ENCODE results near the gene DDX21.

DDX21 gene

DNA sequence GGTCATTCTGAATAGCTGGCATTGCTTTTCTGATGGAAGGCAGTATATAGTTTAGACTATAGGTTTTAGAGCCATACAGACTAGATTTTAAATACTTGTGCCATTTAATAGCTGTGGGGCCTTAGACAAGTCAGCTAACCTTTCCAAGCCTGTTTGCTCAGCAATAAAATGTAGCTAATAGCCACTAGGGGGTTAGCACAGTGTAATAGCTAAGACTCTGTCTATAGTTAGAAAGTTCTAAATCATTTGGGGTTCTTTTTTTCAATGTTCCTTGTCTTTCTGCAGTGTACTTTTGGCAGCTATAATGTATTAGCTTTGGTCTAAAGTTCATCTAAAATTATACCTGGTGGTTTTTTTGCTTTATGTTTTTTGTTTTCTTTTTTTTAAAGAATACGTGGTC is 25.1 kb downstream of the DDX21 start (continued):
- TF ChIP-seq, protein P1, sequence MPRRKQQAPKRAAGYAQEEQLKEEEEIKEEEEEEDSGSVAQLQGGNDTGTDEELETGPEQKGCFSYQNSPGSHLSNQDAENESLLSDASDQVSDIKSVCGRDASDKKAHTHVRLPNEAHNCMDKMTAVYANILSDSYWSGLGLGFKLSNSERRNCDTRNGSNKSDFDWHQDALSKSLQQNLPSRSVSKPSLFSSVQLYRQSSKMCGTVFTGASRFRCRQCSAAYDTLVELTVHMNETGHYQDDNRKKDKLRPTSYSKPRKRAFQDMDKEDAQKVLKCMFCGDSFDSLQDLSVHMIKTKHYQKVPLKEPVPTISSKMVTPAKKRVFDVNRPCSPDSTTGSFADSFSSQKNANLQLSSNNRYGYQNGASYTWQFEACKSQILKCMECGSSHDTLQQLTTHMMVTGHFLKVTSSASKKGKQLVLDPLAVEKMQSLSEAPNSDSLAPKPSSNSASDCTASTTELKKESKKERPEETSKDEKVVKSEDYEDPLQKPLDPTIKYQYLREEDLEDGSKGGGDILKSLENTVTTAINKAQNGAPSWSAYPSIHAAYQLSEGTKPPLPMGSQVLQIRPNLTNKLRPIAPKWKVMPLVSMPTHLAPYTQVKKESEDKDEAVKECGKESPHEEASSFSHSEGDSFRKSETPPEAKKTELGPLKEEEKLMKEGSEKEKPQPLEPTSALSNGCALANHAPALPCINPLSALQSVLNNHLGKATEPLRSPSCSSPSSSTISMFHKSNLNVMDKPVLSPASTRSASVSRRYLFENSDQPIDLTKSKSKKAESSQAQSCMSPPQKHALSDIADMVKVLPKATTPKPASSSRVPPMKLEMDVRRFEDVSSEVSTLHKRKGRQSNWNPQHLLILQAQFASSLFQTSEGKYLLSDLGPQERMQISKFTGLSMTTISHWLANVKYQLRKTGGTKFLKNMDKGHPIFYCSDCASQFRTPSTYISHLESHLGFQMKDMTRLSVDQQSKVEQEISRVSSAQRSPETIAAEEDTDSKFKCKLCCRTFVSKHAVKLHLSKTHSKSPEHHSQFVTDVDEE (CRISPR knock-in tag; IDR thresholded peaks at IDR 0.05) = no peak
- no peak for TF ChIP-seq RARB (CRISPR knock-in tag; IDR thresholded peaks at IDR 0.05)
- TF ChIP-seq ISL1 (CRISPR knock-in tag; IDR thresholded peaks at IDR 0.05) = no peak
- no peak for TF ChIP-seq ZNF8 (CRISPR knock-in tag; IDR thresholded peaks at IDR 0.05)
- TF ChIP-seq ZNF565 (CRISPR knock-in tag; conservative IDR thresholded peaks at IDR 0.05; ENCODE audit: low read depth) = no peak

DNA sequence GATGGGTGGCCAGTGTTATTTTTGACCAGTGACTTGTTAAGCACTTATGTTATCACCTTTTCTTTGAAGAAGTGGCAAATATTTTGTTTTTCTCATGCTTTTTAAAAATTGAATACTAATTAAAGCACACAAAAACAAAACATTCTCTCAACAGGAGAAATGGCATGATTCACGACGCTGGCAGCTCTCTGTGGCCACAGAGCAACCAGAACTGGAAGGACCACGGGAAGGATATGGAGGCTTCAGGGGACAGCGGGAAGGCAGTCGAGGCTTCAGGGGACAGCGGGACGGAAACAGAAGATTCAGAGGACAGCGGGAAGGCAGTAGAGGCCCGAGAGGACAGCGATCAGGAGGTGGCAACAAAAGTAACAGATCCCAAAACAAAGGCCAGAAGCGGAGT is 26.4 kb downstream of the DDX21 start:
- ATAC-seq = no peak
- TF ChIP-seq, protein P2, sequence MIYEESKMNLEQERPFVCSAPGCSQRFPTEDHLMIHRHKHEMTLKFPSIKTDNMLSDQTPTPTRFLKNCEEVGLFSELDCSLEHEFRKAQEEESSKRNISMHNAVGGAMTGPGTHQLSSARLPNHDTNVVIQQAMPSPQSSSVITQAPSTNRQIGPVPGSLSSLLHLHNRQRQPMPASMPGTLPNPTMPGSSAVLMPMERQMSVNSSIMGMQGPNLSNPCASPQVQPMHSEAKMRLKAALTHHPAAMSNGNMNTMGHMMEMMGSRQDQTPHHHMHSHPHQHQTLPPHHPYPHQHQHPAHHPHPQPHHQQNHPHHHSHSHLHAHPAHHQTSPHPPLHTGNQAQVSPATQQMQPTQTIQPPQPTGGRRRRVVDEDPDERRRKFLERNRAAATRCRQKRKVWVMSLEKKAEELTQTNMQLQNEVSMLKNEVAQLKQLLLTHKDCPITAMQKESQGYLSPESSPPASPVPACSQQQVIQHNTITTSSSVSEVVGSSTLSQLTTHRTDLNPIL (CRISPR knock-in tag; IDR thresholded peaks at IDR 0.05; ENCODE audit: low read depth) = no peak
- TF ChIP-seq, protein P3, sequence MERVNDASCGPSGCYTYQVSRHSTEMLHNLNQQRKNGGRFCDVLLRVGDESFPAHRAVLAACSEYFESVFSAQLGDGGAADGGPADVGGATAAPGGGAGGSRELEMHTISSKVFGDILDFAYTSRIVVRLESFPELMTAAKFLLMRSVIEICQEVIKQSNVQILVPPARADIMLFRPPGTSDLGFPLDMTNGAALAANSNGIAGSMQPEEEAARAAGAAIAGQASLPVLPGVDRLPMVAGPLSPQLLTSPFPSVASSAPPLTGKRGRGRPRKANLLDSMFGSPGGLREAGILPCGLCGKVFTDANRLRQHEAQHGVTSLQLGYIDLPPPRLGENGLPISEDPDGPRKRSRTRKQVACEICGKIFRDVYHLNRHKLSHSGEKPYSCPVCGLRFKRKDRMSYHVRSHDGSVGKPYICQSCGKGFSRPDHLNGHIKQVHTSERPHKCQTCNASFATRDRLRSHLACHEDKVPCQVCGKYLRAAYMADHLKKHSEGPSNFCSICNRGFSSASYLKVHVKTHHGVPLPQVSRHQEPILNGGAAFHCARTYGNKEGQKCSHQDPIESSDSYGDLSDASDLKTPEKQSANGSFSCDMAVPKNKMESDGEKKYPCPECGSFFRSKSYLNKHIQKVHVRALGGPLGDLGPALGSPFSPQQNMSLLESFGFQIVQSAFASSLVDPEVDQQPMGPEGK (CRISPR knock-in tag; IDR thresholded peaks at IDR 0.05; ENCODE audit: borderline replicate concordance) = no peak

DNA sequence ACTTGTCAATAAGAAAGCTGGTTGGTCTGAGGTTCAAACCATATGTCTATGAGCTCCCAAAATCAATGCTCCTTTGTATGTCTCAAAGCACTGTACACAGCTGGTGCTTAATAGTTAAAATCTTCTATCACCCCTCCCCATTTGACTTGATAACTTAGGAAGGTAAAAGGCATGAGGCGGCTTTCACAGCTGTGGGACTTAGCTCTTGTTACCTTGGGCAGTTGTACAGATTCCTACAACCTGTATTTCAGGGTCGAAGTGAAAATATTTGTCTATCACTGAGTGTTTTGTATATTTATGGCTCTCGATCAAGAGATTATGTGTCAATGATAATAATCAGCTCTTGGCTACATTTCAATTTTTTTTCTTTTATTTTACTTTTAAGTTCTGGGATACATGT is 31.6 kb downstream of the DDX21 start:
- no peak for TF ChIP-seq ZNF70 (CRISPR knock-in tag; IDR thresholded peaks at IDR 0.05)

DNA sequence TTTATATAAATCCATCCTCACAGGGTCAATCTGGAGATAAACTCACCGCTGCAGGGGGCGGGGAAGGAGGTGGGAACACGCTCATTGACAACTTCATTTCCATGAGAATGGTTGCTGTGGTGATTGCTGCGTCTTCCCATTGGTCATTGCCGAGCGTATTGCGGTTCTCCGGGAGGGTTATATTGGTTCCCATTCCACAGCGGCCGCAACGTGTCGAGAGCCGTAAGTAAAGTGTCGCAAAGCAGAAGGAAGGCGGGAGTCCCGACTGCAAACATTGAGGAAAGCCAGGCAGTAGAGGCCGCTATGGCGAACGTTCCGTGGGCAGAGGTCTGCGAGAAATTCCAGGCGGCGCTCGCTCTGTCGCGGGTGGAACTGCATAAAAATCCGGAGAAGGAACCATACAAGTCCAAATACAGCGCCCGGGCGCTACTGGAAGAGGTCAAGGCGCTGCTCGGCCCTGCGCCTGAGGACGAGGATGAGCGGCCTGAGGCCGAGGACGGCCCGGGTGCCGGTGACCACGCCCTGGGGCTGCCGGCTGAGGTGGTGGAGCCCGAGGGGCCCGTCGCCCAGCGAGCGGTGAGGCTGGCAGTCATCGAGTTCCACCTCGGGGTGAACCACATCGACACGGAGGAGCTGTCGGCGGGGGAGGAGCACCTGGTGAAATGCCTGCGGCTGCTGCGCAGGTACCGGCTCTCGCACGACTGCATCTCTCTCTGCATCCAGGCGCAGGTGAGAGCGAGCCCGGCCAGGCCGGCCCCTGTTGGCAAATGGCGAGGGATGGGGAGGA is 32.8 kb downstream of the DDX21 start, which contains the start of gene KIFBP:
Gene KIFBP (plus strand): TSS at position 274 of the 787 bp plus-strand sequence. CDS start 30 bp downstream, at position 304.
- peak; percentile 92 for ATAC-seq
- TF ChIP-seq, protein P4, sequence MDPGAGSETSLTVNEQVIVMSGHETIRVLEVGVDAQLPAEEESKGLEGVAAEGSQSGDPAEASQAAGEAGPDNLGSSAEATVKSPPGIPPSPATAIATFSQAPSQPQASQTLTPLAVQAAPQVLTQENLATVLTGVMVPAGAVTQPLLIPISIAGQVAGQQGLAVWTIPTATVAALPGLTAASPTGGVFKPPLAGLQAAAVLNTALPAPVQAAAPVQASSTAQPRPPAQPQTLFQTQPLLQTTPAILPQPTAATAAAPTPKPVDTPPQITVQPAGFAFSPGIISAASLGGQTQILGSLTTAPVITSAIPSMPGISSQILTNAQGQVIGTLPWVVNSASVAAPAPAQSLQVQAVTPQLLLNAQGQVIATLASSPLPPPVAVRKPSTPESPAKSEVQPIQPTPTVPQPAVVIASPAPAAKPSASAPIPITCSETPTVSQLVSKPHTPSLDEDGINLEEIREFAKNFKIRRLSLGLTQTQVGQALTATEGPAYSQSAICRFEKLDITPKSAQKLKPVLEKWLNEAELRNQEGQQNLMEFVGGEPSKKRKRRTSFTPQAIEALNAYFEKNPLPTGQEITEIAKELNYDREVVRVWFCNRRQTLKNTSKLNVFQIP (CRISPR knock-in tag; IDR thresholded peaks at IDR 0.05; ENCODE audit: borderline replicate concordance, low read depth) = 0 out of 2 replicates have a peak, but pooled peaks have one; percentile 62
- TF ChIP-seq ESRRG (CRISPR knock-in tag; IDR thresholded peaks at IDR 0.05) (no peak), OSR1 (CRISPR knock-in tag; IDR thresholded peaks at IDR 0.05) (no peak)

More for the DNA sequence above, 31.6 kb downstream of the DDX21 start:
- no peak for ATAC-seq

DNA sequence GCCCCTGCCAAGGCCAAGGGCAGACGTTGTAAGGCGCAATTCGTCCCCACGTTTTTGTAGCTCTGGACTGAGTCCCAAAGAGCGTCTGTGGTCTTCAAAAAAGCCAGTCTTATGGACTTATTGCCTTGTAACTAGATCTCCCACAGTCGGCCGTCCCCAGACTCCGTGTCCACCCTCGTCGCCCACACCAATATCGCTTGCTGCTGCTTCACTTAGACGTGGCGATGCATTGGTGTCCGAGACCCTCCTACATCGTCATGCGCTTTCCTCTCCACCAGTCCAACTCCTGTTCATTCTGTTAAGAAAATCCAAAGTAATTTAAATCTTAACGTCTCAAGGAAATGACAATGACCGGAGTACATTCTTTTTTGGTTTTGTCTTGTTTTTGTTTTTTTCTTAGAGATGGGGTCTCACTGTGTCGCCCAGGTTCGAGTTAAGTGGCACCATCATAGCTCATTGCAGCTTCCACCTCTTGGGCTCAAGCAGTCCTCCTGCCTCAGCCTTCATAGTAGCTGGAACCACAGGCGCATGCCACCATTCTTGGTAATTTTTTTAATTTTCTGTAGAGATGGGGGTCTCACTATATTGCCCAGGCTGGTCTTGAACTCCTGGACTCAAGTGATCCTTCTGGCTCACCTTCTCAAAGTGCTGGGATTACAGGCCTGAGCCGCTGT is 33.5 kb downstream of the DDX21 start:
- TF ChIP-seq, protein P4 (CRISPR knock-in tag; IDR thresholded peaks at IDR 0.05; ENCODE audit: borderline replicate concordance, low read depth) = no peak
- TF ChIP-seq BACH2 (CRISPR knock-in tag; IDR thresholded peaks at IDR 0.05; ENCODE audit: borderline replicate concordance) = no peak
- TF ChIP-seq GLIS3 (CRISPR knock-in tag; IDR thresholded peaks at IDR 0.05) = no peak
- TF ChIP-seq, protein P5, sequence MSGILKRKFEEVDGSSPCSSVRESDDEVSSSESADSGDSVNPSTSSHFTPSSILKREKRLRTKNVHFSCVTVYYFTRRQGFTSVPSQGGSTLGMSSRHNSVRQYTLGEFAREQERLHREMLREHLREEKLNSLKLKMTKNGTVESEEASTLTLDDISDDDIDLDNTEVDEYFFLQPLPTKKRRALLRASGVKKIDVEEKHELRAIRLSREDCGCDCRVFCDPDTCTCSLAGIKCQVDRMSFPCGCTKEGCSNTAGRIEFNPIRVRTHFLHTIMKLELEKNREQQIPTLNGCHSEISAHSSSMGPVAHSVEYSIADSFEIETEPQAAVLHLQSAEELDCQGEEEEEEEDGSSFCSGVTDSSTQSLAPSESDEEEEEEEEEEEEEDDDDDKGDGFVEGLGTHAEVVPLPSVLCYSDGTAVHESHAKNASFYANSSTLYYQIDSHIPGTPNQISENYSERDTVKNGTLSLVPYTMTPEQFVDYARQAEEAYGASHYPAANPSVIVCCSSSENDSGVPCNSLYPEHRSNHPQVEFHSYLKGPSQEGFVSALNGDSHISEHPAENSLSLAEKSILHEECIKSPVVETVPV (CRISPR knock-in tag; IDR thresholded peaks at IDR 0.05) = no peak
- no peak for TF ChIP-seq ZNF565 (CRISPR knock-in tag; conservative IDR thresholded peaks at IDR 0.05; ENCODE audit: low read depth)
- no peak for TF ChIP-seq ZNF70 (CRISPR knock-in tag; IDR thresholded peaks at IDR 0.05)
- no peak for TF ChIP-seq OSR1 (CRISPR knock-in tag; IDR thresholded peaks at IDR 0.05)
- no peak for TF ChIP-seq ZNF8 (CRISPR knock-in tag; IDR thresholded peaks at IDR 0.05)
- TF ChIP-seq TOX (CRISPR knock-in tag; IDR thresholded peaks at IDR 0.05; ENCODE audit: borderline replicate concordance) = no peak
- no peak for TF ChIP-seq ZC3H10 (CRISPR knock-in tag; IDR thresholded peaks at IDR 0.05)
- TF ChIP-seq CSDC2 (CRISPR knock-in tag; IDR thresholded peaks at IDR 0.05) = no peak
- no peak for TF ChIP-seq ISL1 (CRISPR knock-in tag; IDR thresholded peaks at IDR 0.05)
- TF ChIP-seq TCF4 (CRISPR knock-in tag; IDR thresholded peaks at IDR 0.05; ENCODE audit: borderline replicate concordance) = no peak
- no peak for TF ChIP-seq PPARA (CRISPR knock-in tag; IDR thresholded peaks at IDR 0.05; ENCODE audit: borderline replicate concordance)
- TF ChIP-seq RARB (CRISPR knock-in tag; IDR thresholded peaks at IDR 0.05) = no peak
- TF ChIP-seq ARNTL (CRISPR knock-in tag; IDR thresholded peaks at IDR 0.05; ENCODE audit: borderline replicate concordance, low read depth) = no peak
- TF ChIP-seq ZFP30 (CRISPR knock-in tag; IDR thresholded peaks at IDR 0.05) = no peak
- no peak for TF ChIP-seq ZFP3 (CRISPR knock-in tag; IDR thresholded peaks at IDR 0.05)
- no peak for TF ChIP-seq ESRRG (CRISPR knock-in tag; IDR thresholded peaks at IDR 0.05)
- ATAC-seq = no peak; the same call in 2 of the 3 replicates

Measured in SK-N-SH treated with all-trans-retinoic acid at 6 μM for 48 hours (cell line).